IPS-18a (cell line): ENCODE results near the gene ARHGAP26.

Experiments
- H3K27ac ChIP-seq: one replicate; pipeline ENCODE4 v1.5.1; 2013; ENCODE audit warnings: low read length
- H3K27me3 ChIP-seq: one replicate; pipeline ENCODE4 v1.6.1; 2013; ENCODE audit warnings: mild to moderate bottlenecking, low read length; ENCODE audit not compliant: control insufficient read depth, insufficient read depth
- H3K36me3 ChIP-seq: one replicate; pipeline ENCODE4 v1.6.1; 2013; ENCODE audit warnings: low read depth, low read length; ENCODE audit not compliant: control insufficient read depth
- H3K4me1 ChIP-seq: one replicate; pipeline ENCODE4 v1.6.1; 2013; ENCODE audit warnings: low read depth, low read length; ENCODE audit not compliant: control insufficient read depth
- H3K4me3 ChIP-seq: one replicate; pipeline ENCODE4 v1.5.1; 2013; ENCODE audit warnings: low read length
- H3K9ac ChIP-seq: one replicate; pipeline ENCODE4 v1.6.1; 2013; ENCODE audit warnings: mild to moderate bottlenecking, low read length, moderate library complexity
- H3K9me3 ChIP-seq: one replicate; pipeline ENCODE4 v1.6.1; 2013; ENCODE audit warnings: low read depth, low read length; ENCODE audit not compliant: control insufficient read depth

ARHGAP26 gene

GRCh38 chr5:142821034-142821732 is 51.0 kb downstream of the ARHGAP26 start:
- Histone ChIP-seq H3K4me1 (peaks cover 14% of the 10 kb centered on the region), H3K36me3 (no peaks in the 10 kb centered on the region), H3K4me3 (no peak overlapping the region), H3K27ac (no peak overlapping the region), H3K27me3 (no peaks in the 10 kb centered on the region), H3K9ac (no peak overlapping the region), H3K9me3 (no peaks in the 10 kb centered on the region)

- no peaks in the 10 kb centered on the region for H3K9me3 ChIP-seq
- no peak overlapping the region for H3K9ac ChIP-seq
- peaks cover 14% of the 10 kb centered on the region for H3K4me1 ChIP-seq
- H3K27me3 ChIP-seq, result no peaks in the 10 kb centered on the region
- H3K36me3 ChIP-seq, result no peaks in the 10 kb centered on the region
- no peak overlapping the region for H3K4me3 ChIP-seq
- H3K27ac ChIP-seq, result no peak overlapping the region
Observed at GRCh38 chr5:142821733-142822487, 51.7 kb downstream of the ARHGAP26 start.

GRCh38 chr5:142823126-142823525 is 52.9 kb downstream of the ARHGAP26 start:
- no peaks in the 10 kb centered on the region for H3K36me3 ChIP-seq
- H3K27ac ChIP-seq, result no peak overlapping the region
- no peak overlapping the region for H3K9ac ChIP-seq
- peaks cover 20% of the 10 kb centered on the region for H3K4me1 ChIP-seq
- no peaks in the 10 kb centered on the region for H3K9me3 ChIP-seq
- no peak overlapping the region for H3K4me3 ChIP-seq
- H3K27me3 ChIP-seq, result no peaks in the 10 kb centered on the region

GRCh38 chr5:142823806-142824205 is 53.6 kb downstream of the ARHGAP26 start:
- no peaks in the 10 kb centered on the region for H3K9me3 ChIP-seq
- peaks cover 17% of the 10 kb centered on the region for H3K4me1 ChIP-seq
- H3K27ac ChIP-seq, result no peak overlapping the region
- H3K9ac ChIP-seq, result no peak overlapping the region
- H3K27me3 ChIP-seq, result no peaks in the 10 kb centered on the region
- H3K36me3 ChIP-seq, result no peaks in the 10 kb centered on the region
- no peak overlapping the region for H3K4me3 ChIP-seq

GRCh38 chr5:142824391-142824790 is 54.2 kb downstream of the ARHGAP26 start:
- Histone ChIP-seq H3K9ac (no peak overlapping the region), H3K4me1 (peaks cover 17% of the 10 kb centered on the region), H3K27ac (no peak overlapping the region), H3K27me3 (no peaks in the 10 kb centered on the region), H3K9me3 (no peaks in the 10 kb centered on the region), H3K4me3 (no peak overlapping the region), H3K36me3 (no peaks in the 10 kb centered on the region)

- Histone ChIP-seq H3K9me3 (no peaks in the 10 kb centered on the region), H3K4me1 (peaks cover 17% of the 10 kb centered on the region), H3K27me3 (no peaks in the 10 kb centered on the region), H3K27ac (no peak overlapping the region), H3K9ac (no peak overlapping the region), H3K36me3 (no peaks in the 10 kb centered on the region), H3K4me3 (no peak overlapping the region)
Observed at GRCh38 chr5:142825378-142826089, 55.4 kb downstream of the ARHGAP26 start.

- no peak overlapping the region for H3K9ac ChIP-seq
- H3K9me3 ChIP-seq, result no peaks in the 10 kb centered on the region
- H3K4me1 ChIP-seq, result peaks cover 19% of the 10 kb centered on the region
- H3K27me3 ChIP-seq, result no peaks in the 10 kb centered on the region
- no peak overlapping the region for H3K4me3 ChIP-seq
- H3K27ac ChIP-seq, result no peak overlapping the region
- no peaks in the 10 kb centered on the region for H3K36me3 ChIP-seq
Observed at GRCh38 chr5:142826093-142826492, 55.9 kb downstream of the ARHGAP26 start.

GRCh38 chr5:142826741-142827492 is 56.7 kb downstream of the ARHGAP26 start:
- H3K9me3 ChIP-seq, result no peaks in the 10 kb centered on the region
- H3K27ac ChIP-seq, result no peak overlapping the region
- H3K4me3 ChIP-seq, result no peak overlapping the region
- no peaks in the 10 kb centered on the region for H3K27me3 ChIP-seq
- peaks cover 26% of the 10 kb centered on the region for H3K4me1 ChIP-seq
- H3K9ac ChIP-seq, result no peak overlapping the region
- H3K36me3 ChIP-seq, result no peaks in the 10 kb centered on the region

GRCh38 chr5:142827934-142828576 is 57.9 kb downstream of the ARHGAP26 start:
- Histone ChIP-seq H3K36me3 (no peaks in the 10 kb centered on the region), H3K4me3 (no peak overlapping the region), H3K9me3 (no peaks in the 10 kb centered on the region), H3K9ac (no peak overlapping the region), H3K27me3 (no peaks in the 10 kb centered on the region), H3K27ac (no peak overlapping the region), H3K4me1 (peaks cover 32% of the 10 kb centered on the region)

GRCh38 chr5:142828797-142829535 is 58.8 kb downstream of the ARHGAP26 start:
- H3K27me3 ChIP-seq, result no peaks in the 10 kb centered on the region
- no peak overlapping the region for H3K4me3 ChIP-seq
- H3K36me3 ChIP-seq, result no peaks in the 10 kb centered on the region
- H3K4me1 ChIP-seq, result peaks cover 32% of the 10 kb centered on the region
- no peak overlapping the region for H3K9ac ChIP-seq
- no peak overlapping the region for H3K27ac ChIP-seq
- no peaks in the 10 kb centered on the region for H3K9me3 ChIP-seq
